T-helper 1 cell treated with Interleukin-12 subunit alpha and Interleukin-12 subunit beta and Interleukin-4 antibody, amounts not matched to agents 30 ng/mL and 1 ng/mL, for 36 hours (primary cell): ENCODE measurements around the gene DCUN1D5. TPM values are rescaled to one million over a fixed set of nuclear protein-coding genes. Genes with fewer than 3 reads are reported as not detected.

Experiments
- intact Hi-C: fragments of 100-400 bp; cut with micrococcal nuclease; formaldehyde crosslinking; loops from one replicate; pipeline ENCODE4 v1.15.1; 2024
- total RNA-seq: library from RNA; stranded (reverse); gene quantifications from 2 replicates; pipeline ENCODE4 v1.2.3, GENCODE V29; 2022

Gene DCUN1D5
- total RNA-seq, 1 donor from 2014 or later, result 32.1 TPM

DNA sequence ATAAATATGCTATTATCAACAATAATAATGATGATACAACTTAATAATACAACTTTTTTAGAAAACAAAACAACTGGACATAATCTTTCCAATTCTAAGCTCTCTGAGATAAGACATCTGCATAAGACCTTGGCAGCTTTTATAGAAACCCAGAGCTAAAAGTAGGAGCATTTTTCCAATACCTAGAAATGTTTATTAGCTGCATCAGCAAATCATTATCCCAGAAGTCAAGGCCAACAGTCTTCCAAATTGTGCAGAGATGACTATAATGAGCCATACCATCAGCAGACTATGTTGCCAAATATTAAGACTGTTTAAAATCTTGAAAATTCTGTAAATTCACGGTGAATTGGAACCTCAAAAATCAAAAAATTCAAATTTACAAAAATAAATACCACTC is 30.3 kb downstream of the DCUN1D5 start:
- intact Hi-C loops, result no loop called here

DNA sequence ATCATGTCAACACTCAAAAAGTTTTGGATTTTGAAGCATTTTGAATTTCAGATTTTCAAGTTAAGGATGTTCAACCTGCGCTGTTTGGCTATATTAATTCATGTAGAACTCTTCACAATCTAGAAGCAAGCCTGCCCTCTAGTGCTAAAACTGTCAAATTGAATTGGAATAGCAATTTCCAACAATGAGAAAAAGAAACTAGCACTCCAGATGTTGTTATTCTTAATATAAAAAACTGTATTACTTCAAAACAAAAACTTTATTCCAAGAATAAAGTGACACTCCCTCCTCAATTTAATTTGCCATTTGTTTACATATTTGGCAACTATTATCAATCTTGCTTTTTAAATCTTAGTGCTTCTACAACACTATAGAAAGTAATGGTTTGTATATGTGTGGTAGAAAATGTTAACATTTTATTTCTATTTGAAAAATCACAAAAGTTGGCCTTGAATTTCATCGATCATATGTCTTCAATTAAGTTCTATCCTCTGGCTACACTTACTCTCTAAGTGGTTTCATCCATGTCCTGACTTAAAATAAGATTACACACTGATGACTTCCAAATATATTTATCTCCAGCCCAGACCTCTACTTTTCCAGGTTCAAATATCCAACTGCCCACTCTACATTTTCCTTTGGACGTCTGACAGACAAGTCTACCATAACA is 36.6 kb downstream of the DCUN1D5 start:
- intact Hi-C loops, result loop anchor here (1.0 to 5.0 kb wide), 5 partner anchors 19 to 322 kb away; no protein-coding TSS in a partner anchor

DNA sequence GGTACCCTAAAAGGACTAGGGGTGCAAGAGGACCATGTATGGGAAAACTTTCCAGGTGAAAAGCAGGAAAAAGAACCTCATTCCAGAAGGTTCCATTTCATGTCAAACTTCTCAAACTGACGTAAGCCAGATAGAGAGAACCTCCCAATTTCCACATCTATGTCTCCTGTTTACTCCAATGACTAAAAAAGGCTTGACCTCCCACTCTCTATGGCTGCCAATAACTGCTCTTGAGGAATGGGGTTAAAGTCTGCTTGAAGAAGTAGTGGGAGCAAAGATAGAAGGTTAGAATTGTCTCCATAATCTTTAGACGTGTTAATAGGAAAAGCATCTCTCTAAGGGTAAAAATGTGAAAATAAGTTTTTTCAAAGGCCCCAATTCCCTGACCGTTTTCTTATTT is 38.0 kb downstream of the DCUN1D5 start:
- intact Hi-C loops, result no loop called here

DNA sequence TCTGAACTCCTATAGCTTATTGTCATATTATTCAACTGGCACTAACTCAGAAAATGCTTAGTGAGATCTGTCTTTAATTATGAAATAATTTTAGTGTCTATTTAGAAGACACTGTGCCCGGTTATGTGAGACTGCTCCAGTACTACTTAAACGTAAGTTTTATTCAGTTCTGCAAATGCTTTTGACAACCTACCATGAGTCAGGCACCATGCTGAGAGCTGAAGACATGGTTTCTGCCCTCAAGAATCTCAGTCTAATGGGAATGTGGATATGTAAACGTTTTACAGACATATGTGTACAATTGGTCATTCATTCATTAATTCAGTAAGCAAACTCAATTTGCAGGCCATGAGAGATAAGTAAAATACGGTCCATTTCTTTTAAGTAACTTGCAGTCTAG is 40.0 kb downstream of the DCUN1D5 start:
- intact Hi-C loops, result no loop called here

DNA sequence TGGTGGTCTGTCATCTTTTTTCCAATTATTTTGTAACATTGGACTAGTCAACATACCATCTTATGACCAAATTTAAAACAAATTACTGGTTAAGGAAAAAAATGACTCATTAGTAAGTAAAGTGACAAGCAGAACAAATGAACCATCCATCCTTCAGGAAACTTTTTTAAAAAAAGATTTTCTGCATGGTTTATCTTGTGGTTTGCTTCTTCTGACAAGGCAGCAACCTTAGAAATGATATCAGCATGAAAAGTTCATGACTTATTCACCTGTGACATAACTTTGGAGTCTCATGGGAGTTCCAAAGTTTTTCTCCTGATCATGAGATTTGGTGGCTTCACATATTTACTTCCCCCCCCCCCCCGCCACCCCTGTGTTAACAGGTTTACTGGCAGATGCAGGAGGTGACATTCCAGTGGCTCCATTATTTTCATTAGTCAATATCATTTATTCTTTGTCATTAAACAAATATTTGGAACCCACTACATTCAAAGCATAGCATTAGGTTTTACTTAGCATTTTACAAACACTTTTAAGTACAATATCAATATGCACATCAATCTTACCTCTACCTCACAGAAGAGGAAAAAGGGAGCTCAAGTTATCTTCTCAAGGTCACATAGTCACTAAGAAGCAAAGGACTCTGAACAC is 40.7 kb downstream of the DCUN1D5 start:
- intact Hi-C loops, result no loop called here

DNA sequence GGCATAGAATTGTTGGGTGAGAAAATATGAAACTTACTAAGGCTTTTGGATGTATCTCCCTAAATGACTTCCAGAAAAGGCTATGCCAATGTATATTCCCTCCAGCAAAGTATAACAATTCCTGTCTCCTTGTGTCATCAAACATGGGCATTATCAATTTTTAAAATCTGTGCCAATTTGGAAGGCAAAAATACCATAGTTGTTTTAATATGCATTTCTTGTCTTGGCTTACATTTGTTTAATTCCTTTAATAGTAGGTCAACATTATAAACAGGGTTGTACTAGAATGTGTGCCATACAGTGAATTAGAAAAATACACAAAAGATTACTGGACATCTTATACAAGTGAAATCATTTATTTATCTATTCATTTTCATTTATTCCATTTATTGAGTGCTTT is 41.6 kb downstream of the DCUN1D5 start:
- intact Hi-C loops, result no loop called here

DNA sequence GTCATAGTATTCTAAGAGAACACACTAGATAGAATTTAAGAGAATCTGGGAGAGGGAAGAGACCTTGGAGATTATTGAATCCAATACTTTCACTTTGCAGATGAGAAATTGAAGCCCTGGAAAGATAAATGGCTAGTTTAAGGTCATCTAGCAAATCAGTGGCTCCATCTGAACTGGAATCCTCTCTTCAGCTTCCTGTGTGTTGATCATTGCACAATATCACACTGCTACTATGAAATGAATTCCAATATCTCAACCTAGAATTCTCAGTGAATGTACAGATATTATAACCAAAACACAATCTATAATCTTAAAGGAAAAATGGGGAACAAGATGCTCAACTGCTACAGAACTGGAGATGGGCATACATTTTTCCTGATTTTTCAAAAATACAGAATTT is 44.1 kb downstream of the DCUN1D5 start:
- intact Hi-C loops, result no loop called here

DNA sequence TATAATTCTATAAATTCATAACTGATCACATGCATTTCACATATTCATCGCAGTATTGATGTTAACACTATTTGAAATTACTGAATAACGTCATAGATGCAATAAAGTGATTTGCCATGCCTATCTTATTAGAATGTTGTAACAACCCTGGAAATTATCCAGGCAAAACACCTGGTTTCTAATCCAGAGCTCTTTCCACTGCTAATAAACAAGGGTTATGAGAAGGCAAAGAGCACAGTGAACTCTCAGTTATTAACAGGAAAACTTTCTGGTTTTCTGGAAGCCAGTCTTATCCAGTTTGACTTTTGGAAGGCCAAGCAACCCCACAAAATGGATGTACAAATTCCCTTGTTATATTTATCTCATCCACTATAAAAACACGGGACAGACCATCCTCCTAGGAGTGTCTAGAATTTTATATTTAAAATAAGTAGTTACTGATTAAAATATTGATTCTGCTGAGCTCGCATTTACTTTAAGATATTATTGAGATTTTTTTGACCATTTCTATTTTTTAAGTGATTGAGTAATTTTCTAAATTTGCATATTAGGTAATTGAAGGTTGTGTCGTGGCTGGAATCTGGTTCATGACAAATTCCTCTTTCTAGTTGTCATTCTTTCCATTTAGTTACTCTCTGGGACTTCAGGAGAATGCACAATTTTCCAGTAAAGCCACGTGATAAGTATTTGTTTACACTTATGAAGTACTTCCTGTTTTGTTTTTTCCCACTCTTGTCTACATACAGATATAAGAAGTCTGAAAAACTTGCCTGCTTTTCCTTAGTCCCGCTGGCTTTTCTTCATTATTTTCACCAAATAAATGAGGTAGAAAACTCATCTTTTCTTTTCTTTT is 47.9 kb downstream of the DCUN1D5 start:
- intact Hi-C loops, result no loop called here

DNA sequence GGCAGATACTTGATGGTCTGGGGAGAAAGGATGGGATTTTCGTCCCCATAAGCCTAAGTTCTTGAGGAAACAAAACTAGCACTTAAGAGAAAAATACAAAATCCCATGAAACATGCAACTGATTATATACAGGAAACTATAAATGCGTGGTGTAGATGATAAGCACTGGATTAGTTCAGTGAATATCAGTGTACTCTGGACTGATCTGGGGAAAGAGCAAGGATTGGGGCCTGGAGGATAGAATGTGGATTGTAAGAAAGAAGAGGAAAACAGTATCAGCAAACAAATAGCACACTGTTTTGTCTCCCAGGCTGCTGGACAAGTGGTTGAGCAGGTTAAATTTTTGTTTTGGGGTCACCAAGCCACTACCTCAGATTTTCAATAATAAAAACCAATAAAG is 49.8 kb downstream of the DCUN1D5 start:
- intact Hi-C loops, result no loop called here

DNA sequence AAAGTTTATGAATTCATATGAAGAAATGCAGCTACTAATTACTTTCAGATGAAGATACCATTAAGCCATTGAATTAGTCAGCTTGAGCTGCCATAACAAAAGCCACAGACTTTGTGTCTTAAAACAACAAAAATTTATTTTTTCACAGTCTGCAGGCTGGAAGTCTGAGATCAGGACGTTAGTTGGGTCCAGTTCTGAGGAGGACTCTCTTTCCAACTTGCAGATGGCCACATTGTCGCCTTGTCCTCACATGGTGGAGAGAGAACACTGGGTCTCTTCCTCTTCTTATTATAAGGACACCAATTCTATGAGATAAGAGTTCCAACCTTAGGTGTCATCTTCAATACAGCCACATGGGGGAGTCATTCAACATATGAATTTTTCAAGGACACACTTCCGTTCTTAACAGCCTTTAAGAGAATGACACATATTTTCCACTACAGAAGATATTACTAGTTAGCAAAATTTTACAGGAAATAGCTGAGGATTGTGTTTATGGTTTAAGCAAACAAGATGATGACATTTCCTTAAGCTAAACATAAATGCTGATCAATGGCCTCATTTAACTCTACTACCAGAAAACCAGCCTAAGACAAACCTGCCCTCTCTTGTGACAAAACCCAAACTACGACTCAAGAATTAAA is 56.0 kb downstream of the DCUN1D5 start:
- intact Hi-C loops, result loop anchor here (1.0 to 10.0 kb wide), 13 partner anchors 8 to 1669 kb away; partner anchors contain the start of genes ANGPTL5, BIRC2, BIRC3 and CEP126

DNA sequence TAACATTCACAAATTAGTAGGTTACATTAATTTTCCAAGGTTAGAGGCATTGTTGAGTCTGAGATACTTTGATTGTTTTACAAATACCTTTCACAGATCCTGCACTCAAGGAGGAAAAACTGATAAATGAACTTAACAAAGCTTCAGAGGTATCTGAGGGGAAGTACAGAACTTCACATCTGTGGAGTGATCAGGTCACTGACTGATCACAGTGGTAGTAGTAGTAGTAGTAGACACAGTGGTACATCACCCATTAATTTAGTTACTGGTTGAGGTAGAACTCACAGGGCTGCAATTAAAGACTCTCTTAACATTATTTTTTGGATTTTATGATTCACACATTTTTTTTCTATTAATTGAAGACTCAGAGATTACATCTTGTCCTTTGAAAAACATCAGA is 56.7 kb downstream of the DCUN1D5 start:
- intact Hi-C loops, result loop anchor here (5.0 to 10.0 kb wide), 6 partner anchors 93 to 1670 kb away; partner anchors contain the start of genes ANGPTL5, BIRC3, CEP126 and TMEM123

DNA sequence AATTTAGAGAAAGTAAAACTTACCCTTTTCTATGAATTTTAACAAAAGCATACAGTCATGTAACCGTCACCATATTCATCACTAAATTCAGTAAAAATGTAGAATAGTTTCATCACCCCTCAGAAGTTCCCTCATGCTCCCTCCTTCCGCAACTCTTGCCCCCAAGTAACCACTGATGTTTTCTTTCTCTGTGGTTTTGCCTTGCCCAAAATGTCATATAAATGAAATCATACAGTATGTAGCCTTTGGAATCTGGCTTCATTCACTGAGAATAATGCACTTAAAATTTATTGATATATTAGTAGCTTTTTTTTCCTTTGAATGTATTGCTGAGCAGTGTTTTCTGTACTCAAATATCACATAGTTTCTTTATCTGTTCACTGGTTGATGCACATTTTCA is 60.1 kb downstream of the DCUN1D5 start:
- intact Hi-C loops, result loop anchor here (10.0 kb wide), 2 partner anchors 1117 to 1673 kb away; partner anchors contain the start of genes ANGPTL5 and CEP126

DNA sequence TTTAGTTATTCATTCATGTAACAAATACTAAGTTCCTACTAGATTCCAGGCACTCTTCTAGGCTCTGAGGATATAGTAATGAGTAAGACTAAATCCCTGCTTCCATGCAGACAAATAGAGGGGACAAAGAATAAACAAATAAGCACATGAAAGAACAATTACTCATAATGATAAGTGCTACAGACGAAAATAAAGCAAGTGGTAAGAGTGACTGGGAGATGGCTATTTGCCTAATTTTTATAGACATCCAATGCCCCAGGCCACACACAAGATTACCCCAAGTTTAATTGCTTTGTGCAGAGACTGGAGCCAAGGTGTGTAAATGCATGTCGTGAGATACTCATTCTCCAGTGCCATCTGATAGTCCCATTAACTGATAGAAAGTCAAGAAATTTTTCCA is 62.6 kb downstream of the DCUN1D5 start:
- intact Hi-C loops, result no loop called here

DNA sequence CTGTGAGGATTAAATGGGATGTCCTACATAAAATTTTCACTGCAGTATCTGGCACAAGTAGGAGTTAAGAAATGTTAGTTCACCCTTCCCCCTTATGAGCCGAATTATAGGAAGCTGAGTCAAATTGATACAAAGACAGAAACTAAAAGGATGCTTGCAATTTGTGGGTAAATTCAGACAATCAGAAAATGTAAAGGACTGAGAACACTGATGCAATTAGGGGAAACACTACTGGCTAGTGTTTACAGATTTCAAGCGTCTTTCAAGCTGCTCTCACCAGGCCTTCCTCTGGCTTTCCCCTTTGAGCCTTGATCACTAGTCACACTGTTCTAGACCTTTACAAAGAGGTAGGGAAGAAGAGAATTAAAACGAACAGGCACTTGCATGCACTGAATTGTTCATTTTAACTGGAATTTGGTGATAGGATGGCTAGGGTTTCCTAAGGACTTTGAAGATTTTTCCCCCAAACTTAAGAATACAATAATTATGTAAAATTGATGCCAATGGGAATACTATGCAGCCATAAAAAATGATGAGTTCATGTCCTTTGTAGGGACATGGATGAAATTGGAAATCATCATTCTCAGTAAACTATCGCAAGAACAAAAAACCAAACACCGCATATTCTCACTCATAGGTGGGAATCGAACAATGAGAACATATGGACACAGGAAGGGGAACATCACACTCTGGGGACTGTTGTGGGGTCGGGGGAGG is 63.5 kb downstream of the DCUN1D5 start:
- intact Hi-C loops, result loop anchor here (1.0 kb wide), 1 partner anchor 8 kb away; no protein-coding TSS in a partner anchor

DNA sequence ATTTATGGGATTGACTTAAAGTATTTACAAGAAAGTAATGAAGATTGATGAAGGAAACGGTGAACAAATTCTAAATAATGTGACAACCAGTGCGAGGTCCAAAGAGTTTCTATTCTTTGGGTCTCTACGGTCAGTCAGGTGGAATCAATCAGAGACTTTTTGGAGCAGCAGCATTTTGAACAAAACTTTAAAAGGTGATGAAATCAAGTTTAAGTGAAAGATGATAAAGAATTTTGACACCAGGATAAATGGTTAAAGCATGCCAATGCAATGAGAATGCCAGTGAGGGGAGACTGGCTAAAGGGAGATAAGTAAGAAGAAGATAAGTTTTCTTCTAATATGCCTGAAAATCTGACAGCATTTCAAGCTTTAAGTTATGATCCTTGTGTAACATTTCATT is 67.9 kb downstream of the DCUN1D5 start:
- intact Hi-C loops, result no loop called here

DNA sequence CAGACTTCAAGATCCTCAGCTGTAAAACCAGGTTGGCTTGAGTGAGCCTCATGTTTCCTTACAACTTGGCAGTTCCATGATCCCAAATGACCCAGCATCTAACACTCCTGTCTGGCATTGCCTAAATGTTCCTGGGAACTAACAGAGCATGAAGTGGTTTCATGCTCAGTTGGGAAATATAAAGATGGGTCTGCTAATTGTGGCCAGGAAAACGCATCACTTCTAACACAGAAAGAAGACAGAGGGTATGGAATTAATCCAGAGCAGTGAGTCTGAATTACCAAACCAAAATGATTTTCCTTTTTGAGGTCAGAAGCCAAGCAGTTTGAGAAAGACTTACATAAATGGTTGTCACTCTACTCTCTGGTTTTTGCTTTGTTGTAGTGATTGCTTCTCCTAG is 75.9 kb downstream of the DCUN1D5 start:
- intact Hi-C loops, result no loop called here

DNA sequence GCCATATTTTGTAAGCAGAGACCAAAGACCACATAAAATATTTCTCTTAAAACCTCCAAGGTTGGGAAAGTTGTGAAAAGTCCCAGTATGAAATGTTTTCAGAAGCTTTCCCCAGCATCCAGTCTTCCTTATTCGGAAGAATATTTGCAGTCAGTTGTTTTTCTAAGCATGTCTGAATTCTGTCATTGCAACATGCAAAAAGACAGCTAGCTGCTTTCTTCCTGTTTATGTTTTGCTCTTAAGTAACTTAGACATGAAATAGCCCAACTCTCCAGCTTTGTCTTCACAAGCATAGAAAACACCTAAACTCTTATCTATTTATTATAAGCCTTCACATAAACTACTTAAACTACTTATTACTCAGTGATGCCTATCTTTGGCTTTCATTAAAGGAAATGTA is 78.5 kb downstream of the DCUN1D5 start:
- intact Hi-C loops, result no loop called here
